Right atrium auricular region (tissue), 2 donors: ENCODE measurements around the gene MARCHF9. TPM values are rescaled to one million over a fixed set of nuclear protein-coding genes. Genes with fewer than 3 reads are reported as not detected.

Experiments used
- DNase-seq: peaks from one replicate; pipeline ENCODE4 v3.0.0-alpha.2; 2019; ENCODE audit warnings: low spot score
- H3K27ac ChIP-seq, 2 donors: fragments of 200-600 bp; sonication (generic); 1 replicate in 1 of 2; 2 replicates in 1 of 2; pipeline ENCODE4 v1.5.1; 2016 to 2019
- H3K27me3 ChIP-seq, 2 donors: fragments of 200-600 bp; sonication (generic); one replicate each; pipeline versions ENCODE4 v1.5.1 to v1.6.0; 2017 to 2019
- H3K36me3 ChIP-seq: fragments of 200-600 bp; sonication (generic); one replicate; pipeline ENCODE4 v1.5.1; 2016
- H3K4me1 ChIP-seq, 2 donors: fragments of 200-600 bp; sonication (generic); one replicate each; pipeline versions ENCODE4 v1.5.1 to v1.6.0; 2017 to 2019
- H3K4me3 ChIP-seq, 2 donors: fragments of 200-600 bp; sonication (generic); 1 replicate in 1 of 2; 2 replicates in 1 of 2; pipeline ENCODE4 v1.5.1; 2017 to 2019; ENCODE audit warnings: mild to moderate bottlenecking in 1 of 2, moderate library complexity in 1 of 2
- H3K9me3 ChIP-seq, 2 donors: fragments of 200-600 bp; sonication (generic); one replicate each; pipeline ENCODE4 v1.5.1; 2019
- CTCF ChIP-seq, 2 donors: fragments of 200-600 bp; sonication (generic); IDR thresholded peaks; one replicate each; pipeline ENCODE4 v1.5.1; 2019; ENCODE audit warnings: antibody characterized with exemption in 2 of 2
- total RNA-seq, 2 donors: library from RNA; depleted of rRNA; stranded (reverse); fragments of >200 nt; gene quantifications; one replicate each; pipeline ENCODE4 v1.1.0, GENCODE V29; 2016

MARCHF9 gene
- total RNA-seq, 2 donors from 2014 or later = 8.4 to 11.6 TPM

DNA sequence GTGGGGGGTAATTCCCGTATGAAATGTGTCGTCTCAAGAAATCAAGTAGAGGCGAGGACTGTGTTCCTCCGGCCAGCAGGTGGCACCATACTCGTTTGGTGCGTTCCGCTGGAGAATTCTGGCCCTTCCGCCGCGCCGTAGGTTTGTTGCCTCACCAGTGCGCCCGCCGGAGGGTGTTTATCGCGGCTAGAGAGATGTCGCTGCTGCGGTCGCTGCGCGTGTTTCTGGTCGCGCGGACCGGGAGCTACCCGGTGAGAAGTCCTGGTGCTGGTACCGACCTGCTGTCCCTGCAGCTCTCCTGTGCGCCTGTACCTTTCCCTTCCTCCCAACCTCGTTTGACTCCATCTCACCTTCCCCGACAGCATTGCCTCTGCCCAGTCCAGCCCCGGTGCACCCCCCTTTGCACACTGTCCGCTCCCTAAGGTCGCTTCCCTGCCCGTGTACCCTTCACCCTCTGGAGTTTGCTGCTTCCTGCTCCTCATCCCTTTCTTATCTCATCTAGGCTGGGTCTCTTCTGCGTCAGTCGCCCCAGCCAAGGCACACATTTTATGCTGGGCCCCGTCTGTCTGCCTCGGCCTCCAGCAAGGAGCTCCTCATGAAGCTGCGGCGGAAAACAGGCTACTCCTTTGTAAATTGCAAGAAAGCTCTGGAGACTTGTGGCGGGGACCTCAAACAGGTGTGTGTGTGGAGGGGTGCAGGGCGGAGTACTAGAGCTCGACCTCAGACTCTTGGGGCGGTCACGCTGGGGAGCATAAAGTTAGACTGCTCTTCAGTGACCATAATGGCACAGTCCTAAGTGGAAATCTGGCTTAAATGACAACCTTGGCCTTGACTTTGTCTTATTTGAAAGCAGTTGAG, 27.9 kb downstream of the MARCHF9 start, which contains the start of gene TSFM:
TSS of gene TSFM (plus strand) at position 180 of the 858 bp plus-strand sequence. CDS start at position 195, 15 bp downstream.
- peak within 1 kb of the TSS; percentile 77 to 100 for H3K4me3 ChIP-seq
- peaks cover 33% of the 10 kb centered on the region for H3K36me3 ChIP-seq
- peaks cover 0 to 16% of the 10 kb centered on the region in 2 donors for H3K4me1 ChIP-seq
- H3K9me3 ChIP-seq = no peaks in the 10 kb centered on the region
- peak; percentile 96 for DNase-seq
- H3K27me3 ChIP-seq = no peaks in the 10 kb centered on the region
- peak; percentile 64 to 97 for TF ChIP-seq CTCF (IDR thresholded peaks at IDR 0.05)
- H3K27ac ChIP-seq = peak within 1 kb of the TSS; percentile 61 to 69

GRCh38 chr12:57783466-57783801, 28.5 kb downstream of the MARCHF9 start:
- DNase-seq = no peak
- Histone ChIP-seq H3K4me3 (peak overlapping the region; percentile 77 to 100), H3K36me3 (peaks cover 39% of the 10 kb centered on the region), H3K27me3 (no peaks in the 10 kb centered on the region), H3K4me1 (peaks cover 0 to 16% of the 10 kb centered on the region in 2 donors), H3K9me3 (no peaks in the 10 kb centered on the region), H3K27ac (no peak overlapping the region)
- TF ChIP-seq CTCF (IDR thresholded peaks at IDR 0.05) = no peak

- no peaks in the 10 kb centered on the region for H3K9me3 ChIP-seq
- H3K36me3 ChIP-seq = peaks cover 41% of the 10 kb centered on the region
- H3K27me3 ChIP-seq = no peaks in the 10 kb centered on the region
- peaks cover 0 to 16% of the 10 kb centered on the region in 2 donors for H3K4me1 ChIP-seq
- H3K4me3 ChIP-seq = no peak overlapping the region
- DNase-seq = no peak
- TF ChIP-seq CTCF (IDR thresholded peaks at IDR 0.05) = no peak
- H3K27ac ChIP-seq = no peak overlapping the region
Measured at GRCh38 chr12:57783861-57784260, 29.0 kb downstream of the MARCHF9 start.

DNA sequence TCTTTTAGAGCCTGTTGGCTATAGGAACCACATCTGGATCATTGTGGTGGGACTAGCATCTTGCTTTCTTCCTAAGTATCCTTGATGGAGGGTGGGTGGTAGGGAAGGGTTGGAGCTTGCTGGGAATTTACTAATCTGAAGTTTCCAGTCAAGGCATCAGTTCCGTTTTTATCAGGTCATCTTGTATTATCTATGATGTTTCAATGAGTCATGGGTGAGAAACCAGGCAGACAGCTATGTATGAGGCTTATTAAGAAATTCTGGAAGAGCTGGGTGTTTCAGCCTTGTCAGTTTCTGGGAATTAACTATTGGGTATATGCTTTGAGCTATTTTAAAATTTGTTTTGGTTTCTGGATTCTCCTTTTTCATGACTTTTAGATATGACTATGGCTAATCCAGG, 39.0 kb downstream of the MARCHF9 start:
- H3K36me3 ChIP-seq = peaks cover 66% of the 10 kb centered on the region
- no peak overlapping the region for H3K4me3 ChIP-seq

DNA sequence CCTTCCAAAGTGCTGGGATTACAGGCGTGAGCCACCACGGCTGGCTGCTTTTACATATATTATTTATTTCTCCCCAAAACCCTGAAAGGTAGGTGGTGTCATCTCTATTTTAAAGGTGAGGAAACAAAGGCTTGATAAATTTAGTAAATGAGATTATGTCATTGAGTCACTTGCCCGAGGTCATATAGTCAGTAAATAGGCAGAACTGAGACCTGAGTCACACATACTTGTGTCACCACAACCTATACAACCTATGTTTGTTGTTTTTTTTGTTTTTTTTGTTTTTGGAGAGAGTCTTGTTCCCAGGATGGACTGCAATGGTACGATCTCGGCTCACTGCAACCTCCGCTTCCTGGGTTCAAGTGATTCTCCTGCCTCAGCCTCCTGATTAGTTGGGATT, 40.5 kb downstream of the MARCHF9 start:
- Histone ChIP-seq H3K27me3 (no peaks in the 10 kb centered on the region), H3K4me1 (no peaks in the 10 kb centered on the region), H3K9me3 (no peaks in the 10 kb centered on the region), H3K4me3 (no peak overlapping the region), H3K36me3 (peaks cover 70% of the 10 kb centered on the region), H3K27ac (no peak overlapping the region)
- TF ChIP-seq CTCF (IDR thresholded peaks at IDR 0.05) = no peak
- DNase-seq = no peak

More for the DNA sequence above, 39.0 kb downstream of the MARCHF9 start:
- no peak for TF ChIP-seq CTCF (IDR thresholded peaks at IDR 0.05)
- Histone ChIP-seq H3K4me1 (no peaks in the 10 kb centered on the region), H3K9me3 (no peaks in the 10 kb centered on the region), H3K27me3 (no peaks in the 10 kb centered on the region), H3K27ac (no peak overlapping the region)
- DNase-seq = no peak
